Brain microvascular endothelial cell (primary cell): ENCODE results near the gene PGGT1B.

Experiments
- DNase-seq: peaks from one replicate; pipeline ENCODE4 v3.0.0-alpha.2; 2020
- H3K27ac ChIP-seq: fragments of 250-450 bp; sonication (Bioruptor Pico); 2 replicates; pipeline ENCODE4 v1.5.1; 2020; ENCODE audit warnings: mild to moderate bottlenecking, moderate library complexity
- H3K27me3 ChIP-seq: fragments of 250-450 bp; sonication (Bioruptor Pico); replicated peaks from 2 replicates; pipeline ENCODE4 v1.5.1; 2020; ENCODE audit warnings: mild to moderate bottlenecking
- H3K36me3 ChIP-seq: fragments of 250-450 bp; sonication (Bioruptor Pico); replicated peaks from 2 replicates; pipeline ENCODE4 v1.5.1; 2020; ENCODE audit warnings: mild to moderate bottlenecking
- H3K4me3 ChIP-seq: 2 replicates; pipeline ENCODE4 v1.5.1; 2011; ENCODE audit warnings: low read depth, mild to moderate bottlenecking, control low read depth, low read length, moderate library complexity
- CTCF ChIP-seq: IDR thresholded peaks from 2 replicates; pipeline ENCODE4 v1.5.1; 2011; ENCODE audit warnings: low read depth, mild to moderate bottlenecking, moderate library complexity, low read length, control low read depth, inconsistent platforms; ENCODE audit errors: missing control alignments
- in situ Hi-C: cut with HindIII; loops from 2 replicates; pipeline ENCODE4 v1.10.0; 2017; ENCODE audit warnings: low sequenced_read_pairs, low pct_ligation_motif_present

Gene PGGT1B

GRCh38 chr5:115267617-115268016 is 4.9 kb upstream of the PGGT1B start:
- TF ChIP-seq CTCF = no peak
- in situ Hi-C loops = no loop called here
- Histone ChIP-seq H3K36me3 (no peaks in the 10 kb centered on the region), H3K27ac (no peak overlapping the region), H3K27me3 (no peaks in the 10 kb centered on the region), H3K4me3 (no peak overlapping the region)
- no peak for DNase-seq

- in situ Hi-C loops = no loop called here
- TF ChIP-seq CTCF = no peak
- no peaks in the 10 kb centered on the region for H3K36me3 ChIP-seq
- no peak for DNase-seq
- H3K4me3 ChIP-seq = no peak overlapping the region
- no peaks in the 10 kb centered on the region for H3K27me3 ChIP-seq
- H3K27ac ChIP-seq = no peak overlapping the region
Observed at GRCh38 chr5:115265220-115265619, 2.5 kb upstream of the PGGT1B start.

- Histone ChIP-seq H3K27ac (no peak overlapping the region), H3K36me3 (no peaks in the 10 kb centered on the region), H3K27me3 (no peaks in the 10 kb centered on the region), H3K4me3 (no peak overlapping the region)
- in situ Hi-C loops = no loop called here
- no peak for DNase-seq
- no peak for TF ChIP-seq CTCF
Observed at GRCh38 chr5:115264786-115265185, 2.1 kb upstream of the PGGT1B start.

GRCh38 chr5:115263078-115263380 is 352 bp upstream of the PGGT1B start:
- H3K4me3 ChIP-seq = peak overlapping the region; percentile 92
- in situ Hi-C loops = no loop called here

GRCh38 chr5:115262011-115262320 is 711 bp downstream of the PGGT1B start:
- H3K27ac ChIP-seq = peak overlapping the region; percentile 77
- no peak for DNase-seq
- H3K36me3 ChIP-seq = no peaks in the 10 kb centered on the region
- no peaks in the 10 kb centered on the region for H3K27me3 ChIP-seq
- in situ Hi-C loops = no loop called here
- peak overlapping the region; percentile 92 for H3K4me3 ChIP-seq
- no peak for TF ChIP-seq CTCF

More at GRCh38 chr5:115263078-115263380, 352 bp upstream of the PGGT1B start:
- no peak for DNase-seq
- Histone ChIP-seq H3K36me3 (no peaks in the 10 kb centered on the region), H3K27me3 (no peaks in the 10 kb centered on the region), H3K27ac (peak overlapping the region; percentile 77)
- no peak for TF ChIP-seq CTCF

GRCh38 chr5:115260248-115260647 is 2.4 kb downstream of the PGGT1B start:
- DNase-seq = no peak
- TF ChIP-seq CTCF = no peak
- no peaks in the 10 kb centered on the region for H3K36me3 ChIP-seq
- in situ Hi-C loops = no loop called here
- no peak overlapping the region for H3K27ac ChIP-seq
- no peaks in the 10 kb centered on the region for H3K27me3 ChIP-seq
- H3K4me3 ChIP-seq = no peak overlapping the region
